GM21576 (cell line): ENCODE measurements around the gene SLC38A5.
"Not testable (repeated sequence)": the region's sequence is repeated elsewhere in the genome, so short reads cannot be mapped to it uniquely, and the experiment has no call there.

ENCODE experiments used
- ATAC-seq: cut with Tn5 transposase; IDR thresholded peaks from one replicate; pipeline ENCODE4 v1.9.1; 2021; ENCODE audit warnings: mild to moderate bottlenecking, moderate library complexity; ENCODE audit not compliant: unreplicated experiment

Gene SLC38A5

GRCh38 chrX:48470833-48471118, 716 bp upstream of the SLC38A5 start:
- ATAC-seq: no peak

- no peak for ATAC-seq
These were observed 1.1 kb downstream of the SLC38A5 start for GRCh38 chrX:48468693-48469691.

DNA sequence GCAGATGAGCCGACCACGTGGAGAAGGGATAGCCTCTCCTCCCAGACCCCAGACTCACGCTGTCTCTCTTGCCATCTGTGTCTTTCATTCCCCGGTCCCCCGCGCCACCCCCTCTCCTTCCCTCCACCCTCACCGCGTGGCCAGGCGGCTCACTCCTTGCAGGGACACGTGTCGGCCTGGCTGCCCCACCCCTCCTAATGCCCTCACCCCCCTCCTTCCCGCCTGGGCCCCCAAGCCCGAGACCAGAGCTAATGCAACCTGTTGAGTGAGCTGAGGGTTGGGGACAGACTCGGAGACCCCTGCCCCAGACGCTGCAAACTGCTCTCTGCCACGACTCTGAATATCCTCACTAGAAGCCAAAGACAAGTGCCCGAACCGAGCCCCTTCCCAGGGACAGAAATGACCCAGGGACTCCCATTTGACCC, 1.8 kb downstream of the SLC38A5 start:
- ATAC-seq: no peak

DNA sequence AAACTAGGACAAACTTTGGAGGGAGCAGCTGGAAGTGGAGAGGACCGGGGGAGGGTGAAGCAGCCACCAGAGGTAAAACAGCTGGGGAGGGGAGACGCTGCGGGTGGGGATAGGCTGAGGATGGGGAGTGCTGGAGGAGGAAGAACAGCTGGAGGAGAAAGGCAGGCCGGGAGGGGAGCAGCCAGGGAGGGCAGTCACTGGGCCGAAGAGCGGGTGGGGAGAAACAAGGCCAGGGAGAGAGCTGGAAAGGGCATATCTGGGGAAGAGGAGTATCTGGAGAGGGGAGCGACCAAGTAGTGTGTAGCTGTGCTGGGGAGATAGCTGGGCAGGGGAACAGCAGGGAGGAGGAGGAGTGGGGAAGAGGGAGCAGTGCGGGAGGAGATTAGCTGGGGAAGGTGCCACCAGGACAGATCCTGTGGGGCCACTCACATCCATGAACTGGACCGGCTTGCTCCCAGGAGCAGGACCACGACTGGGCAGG, 2.7 kb downstream of the SLC38A5 start:
- no peak for ATAC-seq

- ATAC-seq: no peak
These were observed 3.4 kb downstream of the SLC38A5 start for GRCh38 chrX:48466696-48467095.

- ATAC-seq: no peak
These were observed 4.6 kb downstream of the SLC38A5 start for GRCh38 chrX:48465336-48465933.

GRCh38 chrX:48461830-48462229, 8.2 kb downstream of the SLC38A5 start:
- no peak for ATAC-seq

DNA sequence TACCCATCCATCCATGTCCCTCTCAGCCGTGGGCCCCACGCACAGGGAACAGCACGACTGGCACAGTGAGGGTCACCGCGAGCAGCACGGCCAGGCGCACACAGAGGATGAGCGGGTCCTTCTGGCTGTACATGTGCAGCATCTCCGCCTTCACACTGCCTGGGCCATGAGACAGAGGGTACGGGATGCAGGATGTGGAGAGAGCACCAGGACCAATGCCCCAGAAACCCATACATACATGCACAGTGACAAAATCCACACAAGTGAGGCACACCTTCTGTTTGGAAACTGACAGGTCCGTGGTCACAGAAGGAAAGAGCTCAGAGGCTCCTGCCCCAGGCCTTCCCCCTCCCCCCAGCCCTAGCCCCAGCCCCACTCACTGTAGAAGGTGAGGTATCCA, 9.5 kb downstream of the SLC38A5 start:
- ATAC-seq: no peak

GRCh38 chrX:48460031-48460430, 10.0 kb downstream of the SLC38A5 start:
- no peak for ATAC-seq

GRCh38 chrX:48459483-48459882, 10.6 kb downstream of the SLC38A5 start:
- ATAC-seq: no peak

GRCh38 chrX:48458711-48459110, 11.3 kb downstream of the SLC38A5 start:
- ATAC-seq: no peak

DNA sequence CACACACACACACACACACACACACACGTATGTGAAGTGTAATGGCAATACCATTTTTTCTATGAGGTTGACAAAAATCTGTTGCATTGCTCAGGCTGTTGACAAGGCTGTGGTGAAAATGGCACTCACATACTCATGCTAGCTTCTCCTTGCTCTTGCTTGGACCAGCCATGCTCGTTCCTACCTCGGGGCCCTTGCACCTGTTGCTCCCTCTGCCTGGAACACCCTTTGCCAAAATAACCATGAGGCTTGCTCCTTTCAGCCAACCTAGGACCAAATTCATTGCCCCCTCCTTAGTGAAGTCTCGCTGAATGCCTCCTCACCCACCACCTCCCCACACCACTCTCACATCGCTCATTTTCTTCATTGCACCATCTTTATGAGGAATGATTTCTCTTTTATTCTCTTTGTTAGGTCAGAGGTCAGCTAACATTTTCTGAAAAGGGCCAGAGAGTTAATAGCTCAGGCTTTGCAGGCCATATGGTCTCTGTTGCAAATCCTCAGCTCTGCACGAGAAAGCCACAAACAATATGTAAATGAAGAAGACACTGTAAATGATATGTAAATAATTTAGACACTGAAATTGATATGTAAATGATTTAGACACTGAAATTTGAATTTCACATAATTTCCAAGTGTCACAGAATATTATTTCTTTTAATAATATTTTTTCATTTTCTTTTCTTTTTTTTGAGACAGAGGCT, 13.3 kb downstream of the SLC38A5 start:
- no peak for ATAC-seq

DNA sequence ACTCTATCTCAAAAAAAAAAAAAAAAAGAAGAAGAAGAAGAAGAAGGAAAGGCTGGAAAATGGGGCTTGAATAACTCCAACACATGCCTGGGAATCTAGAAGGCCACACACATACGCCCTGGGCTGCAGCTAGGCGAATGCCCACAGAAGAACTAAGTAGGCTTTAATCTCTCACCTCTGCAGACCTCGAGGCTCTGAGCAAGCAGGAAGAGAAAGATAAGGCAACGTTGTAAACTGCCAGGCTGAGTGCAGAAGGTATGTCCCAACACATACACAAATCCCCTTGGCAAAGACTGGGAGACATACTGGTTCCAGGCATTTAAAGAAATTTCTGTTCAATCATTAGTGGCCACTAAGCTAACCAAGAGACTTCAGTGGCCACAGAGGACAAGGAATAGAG, 18.4 kb downstream of the SLC38A5 start:
- ATAC-seq: no peak

DNA sequence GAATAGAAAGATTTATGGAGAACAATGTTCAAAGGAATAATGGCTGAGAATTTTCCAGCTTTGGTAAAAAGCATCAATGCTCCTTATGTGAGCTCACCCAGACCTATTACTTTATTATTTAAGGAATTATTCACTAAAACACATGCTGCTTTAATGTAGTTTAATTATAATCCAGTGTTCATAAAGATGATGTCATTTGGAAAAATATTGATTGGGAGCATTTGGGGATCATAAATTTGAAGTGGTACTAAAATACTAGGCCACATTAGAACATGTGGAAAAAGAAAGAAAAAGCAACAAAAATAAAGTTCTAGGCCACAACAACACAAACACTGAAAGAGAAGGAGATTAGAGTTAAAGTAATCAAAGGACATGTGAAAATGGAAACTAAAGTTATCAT, 20.0 kb downstream of the SLC38A5 start:
- ATAC-seq: no peak

DNA sequence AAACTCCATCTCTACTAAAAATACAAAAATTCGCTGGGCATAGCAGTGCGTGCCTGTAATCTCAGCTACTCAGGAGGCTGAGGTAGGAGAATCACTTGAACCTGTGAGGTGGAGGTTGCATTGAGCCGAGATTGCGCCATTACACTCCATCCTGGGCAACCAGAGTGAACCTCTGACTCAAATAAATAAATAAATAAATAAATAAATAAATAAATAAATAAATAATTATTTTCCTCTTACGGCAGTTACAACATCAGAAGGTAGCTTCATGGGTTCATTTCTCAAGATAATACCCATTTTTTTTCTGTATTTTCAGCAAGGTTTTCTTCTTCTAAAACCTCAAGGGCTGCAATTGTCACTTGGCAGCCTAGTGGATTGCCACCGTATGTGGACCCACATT, 22.9 kb downstream of the SLC38A5 start:
- not testable (repeated sequence) for ATAC-seq

DNA sequence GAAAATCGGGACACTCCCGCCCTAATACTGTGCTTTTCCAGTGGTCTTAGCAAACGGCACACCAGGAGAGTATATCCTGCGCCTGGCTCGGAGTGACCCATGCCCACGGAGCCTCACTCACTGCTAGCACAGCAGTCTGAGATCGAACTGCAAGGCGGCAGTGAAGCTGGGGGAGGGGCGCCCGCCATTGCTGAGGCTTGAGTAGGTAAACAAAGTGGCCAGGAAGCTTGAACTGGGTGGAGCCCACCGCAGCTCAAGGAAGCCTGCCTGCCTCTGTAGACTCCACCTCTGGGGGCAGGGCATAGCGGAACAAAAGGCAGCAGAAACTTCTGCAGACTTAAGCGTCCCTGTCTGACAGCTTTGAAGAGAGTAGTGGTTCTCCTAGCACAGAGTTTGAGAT, 36.3 kb downstream of the SLC38A5 start:
- ATAC-seq: not testable (repeated sequence)

DNA sequence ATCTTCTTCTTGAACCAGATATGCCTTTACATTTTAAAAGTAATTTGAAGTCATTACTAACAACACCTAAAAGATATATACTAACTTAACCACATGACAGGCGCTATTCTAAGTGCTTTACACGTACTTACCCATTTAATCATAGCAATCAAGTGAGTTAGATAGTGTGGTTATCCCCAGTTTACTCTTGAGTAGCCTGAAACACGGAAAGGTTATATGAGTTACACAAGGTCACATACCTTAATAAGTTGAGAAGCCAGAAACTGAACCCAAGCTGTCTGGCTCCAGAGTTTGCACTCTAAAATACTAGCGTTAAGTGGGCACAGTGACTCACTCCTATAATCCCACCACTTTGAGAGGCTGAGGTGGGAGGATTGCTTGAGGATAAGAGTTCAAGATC, 39.9 kb downstream of the SLC38A5 start:
- ATAC-seq: not testable (repeated sequence)

GRCh38 chrX:48429606-48430005, 40.5 kb downstream of the SLC38A5 start:
- ATAC-seq: not testable (repeated sequence)

GRCh38 chrX:48427027-48427716, 42.9 kb downstream of the SLC38A5 start:
- not testable (repeated sequence) for ATAC-seq

DNA sequence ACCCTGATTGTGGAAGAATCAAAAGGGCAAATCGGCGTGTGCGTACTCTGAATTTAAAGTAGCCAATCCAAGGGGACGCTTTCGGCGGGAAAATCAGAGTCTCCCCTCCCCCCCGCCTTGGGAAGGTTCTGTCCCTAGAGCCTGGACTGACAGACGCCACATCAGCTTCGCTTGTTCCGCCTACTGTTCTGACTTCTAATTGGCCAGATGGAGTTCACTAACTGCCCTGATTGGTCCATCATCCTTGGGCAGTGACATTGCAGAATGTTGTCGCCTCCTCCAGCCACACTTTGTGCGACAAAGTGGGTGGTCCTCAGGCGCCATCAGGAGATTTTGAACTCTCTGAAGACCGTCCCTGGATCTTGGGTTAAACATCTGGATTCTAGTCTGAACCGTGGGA, 58.2 kb downstream of the SLC38A5 start, which contains the start of gene SSX4B:
Gene SSX4B, minus strand, starts transcription at position 101 of the 400 bp plus-strand sequence. CDS start 588 bp downstream, outside the sequence.
- ATAC-seq: not testable (repeated sequence)
